MM.1S (cell line): ENCODE measurements around the gene GAK.

Experiments
- DNase-seq: peaks from one replicate; pipeline ENCODE4 v3.0.0-alpha.2; 2015
- H2AFZ ChIP-seq: fragments of 300-600 bp; sonication (generic); 2 replicates; pipeline ENCODE4 v1.6.0; 2016; ENCODE audit warnings: antibody characterized with exemption, low read length
- H3F3A ChIP-seq: fragments of 300-600 bp; sonication (generic); 2 replicates; pipeline ENCODE4 v1.6.1; 2016; ENCODE audit warnings: mild to moderate bottlenecking, antibody characterized with exemption, low read length, moderate library complexity, mixed read lengths; ENCODE audit not compliant: insufficient read depth
- H3K27ac ChIP-seq: fragments of 300-600 bp; sonication (generic); 2 replicates; pipeline ENCODE4 v1.5.1; 2016; ENCODE audit warnings: mild to moderate bottlenecking, low read length
- H3K27me3 ChIP-seq: fragments of 300-600 bp; sonication (generic); replicated peaks from 2 replicates; pipeline ENCODE4 v1.6.0; 2016; ENCODE audit warnings: low read length; ENCODE audit not compliant: insufficient read depth
- H3K36me3 ChIP-seq: fragments of 300-600 bp; sonication (generic); replicated peaks from 2 replicates; pipeline ENCODE4 v1.6.1; 2016; ENCODE audit warnings: mild to moderate bottlenecking, low read length, mixed read lengths; ENCODE audit not compliant: insufficient read depth
- H3K4me1 ChIP-seq: fragments of 300-600 bp; sonication (generic); 2 replicates; pipeline ENCODE4 v1.6.1; 2016; ENCODE audit warnings: low read length, mixed read lengths
- H3K4me2 ChIP-seq: fragments of 300-600 bp; sonication (generic); 2 replicates; pipeline ENCODE4 v1.6.0; 2016; ENCODE audit warnings: low read depth, low read length
- H3K4me3 ChIP-seq: fragments of 300-600 bp; sonication (generic); 2 replicates; pipeline ENCODE4 v1.5.1; 2016; ENCODE audit warnings: low read length, mixed read lengths
- H3K79me2 ChIP-seq: fragments of 300-600 bp; sonication (generic); 2 replicates; pipeline ENCODE4 v1.6.1; 2016; ENCODE audit warnings: mixed run types, low read length, mixed read lengths
- H3K9ac ChIP-seq: fragments of 300-600 bp; sonication (generic); 2 replicates; pipeline ENCODE4 v1.6.1; 2016; ENCODE audit warnings: low read length, mixed read lengths
- H3K9me2 ChIP-seq: fragments of 300-600 bp; sonication (generic); replicated peaks from 2 replicates; pipeline ENCODE4 v1.6.1; 2016; ENCODE audit warnings: mild to moderate bottlenecking, low read length, mixed read lengths; ENCODE audit not compliant: insufficient read depth
- H3K9me3 ChIP-seq: fragments of 300-600 bp; sonication (generic); replicated peaks from 2 replicates; pipeline ENCODE4 v1.6.1; 2016; ENCODE audit warnings: mild to moderate bottlenecking, low read length, mixed read lengths; ENCODE audit not compliant: insufficient read depth
- H4K20me1 ChIP-seq: fragments of 300-600 bp; sonication (generic); 2 replicates; pipeline ENCODE4 v1.6.1; 2016; ENCODE audit warnings: mild to moderate bottlenecking, low read length, moderate library complexity, mixed read lengths; ENCODE audit not compliant: insufficient read depth
- EZH2 ChIP-seq: fragments of 300-600 bp; sonication (generic); optimal IDR thresholded peaks from 2 replicates; pipeline ENCODE3; 2017; ENCODE audit warnings: low read depth, mild to moderate bottlenecking, antibody characterized with exemption, low read length, mixed read lengths
- EZH2phosphoT487 ChIP-seq: fragments of 300-600 bp; sonication (generic); IDR thresholded peaks from 2 replicates; pipeline ENCODE4 v1.6.1; 2018; ENCODE audit warnings: antibody characterized with exemption, low read length
- TF ChIP-seq, protein P1 (sequence below): fragments of 300-600 bp; sonication (generic); IDR thresholded peaks from 2 replicates; pipeline ENCODE4 v1.5.1; 2016; ENCODE audit warnings: antibody characterized with exemption, low read length, mixed read lengths

Gene GAK

GRCh38 chr4:959338-960139, 27.4 kb upstream of the GAK start:
- H2AFZ ChIP-seq, result no peak overlapping the region
- H3K36me3 ChIP-seq, result no peaks in the 10 kb centered on the region
- no peaks in the 10 kb centered on the region for H3K9me3 ChIP-seq
- H4K20me1 ChIP-seq, result no peaks in the 10 kb centered on the region
- no peak overlapping the region for H3K9ac ChIP-seq
- TF ChIP-seq, protein P1, sequence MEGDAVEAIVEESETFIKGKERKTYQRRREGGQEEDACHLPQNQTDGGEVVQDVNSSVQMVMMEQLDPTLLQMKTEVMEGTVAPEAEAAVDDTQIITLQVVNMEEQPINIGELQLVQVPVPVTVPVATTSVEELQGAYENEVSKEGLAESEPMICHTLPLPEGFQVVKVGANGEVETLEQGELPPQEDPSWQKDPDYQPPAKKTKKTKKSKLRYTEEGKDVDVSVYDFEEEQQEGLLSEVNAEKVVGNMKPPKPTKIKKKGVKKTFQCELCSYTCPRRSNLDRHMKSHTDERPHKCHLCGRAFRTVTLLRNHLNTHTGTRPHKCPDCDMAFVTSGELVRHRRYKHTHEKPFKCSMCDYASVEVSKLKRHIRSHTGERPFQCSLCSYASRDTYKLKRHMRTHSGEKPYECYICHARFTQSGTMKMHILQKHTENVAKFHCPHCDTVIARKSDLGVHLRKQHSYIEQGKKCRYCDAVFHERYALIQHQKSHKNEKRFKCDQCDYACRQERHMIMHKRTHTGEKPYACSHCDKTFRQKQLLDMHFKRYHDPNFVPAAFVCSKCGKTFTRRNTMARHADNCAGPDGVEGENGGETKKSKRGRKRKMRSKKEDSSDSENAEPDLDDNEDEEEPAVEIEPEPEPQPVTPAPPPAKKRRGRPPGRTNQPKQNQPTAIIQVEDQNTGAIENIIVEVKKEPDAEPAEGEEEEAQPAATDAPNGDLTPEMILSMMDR, result no peak
- TF ChIP-seq EZH2phosphoT487 (no peak), EZH2 (no peak)
- no peak overlapping the region for H3K27ac ChIP-seq
- no peaks in the 10 kb centered on the region for H3K79me2 ChIP-seq
- H3K4me1 ChIP-seq, result no peaks in the 10 kb centered on the region
- no peak for DNase-seq
- H3K9me2 ChIP-seq, result no peaks in the 10 kb centered on the region
- no peaks in the 10 kb centered on the region for H3K27me3 ChIP-seq
- H3K4me2 ChIP-seq, result no peak overlapping the region
- H3F3A ChIP-seq, result no peaks in the 10 kb centered on the region
- no peak overlapping the region for H3K4me3 ChIP-seq

GRCh38 chr4:958696-959337, 26.7 kb upstream of the GAK start:
- Histone ChIP-seq H3K79me2 (no peaks in the 10 kb centered on the region), H3K9me2 (no peaks in the 10 kb centered on the region), H2AFZ (no peak overlapping the region), H3K36me3 (no peaks in the 10 kb centered on the region), H3K4me2 (no peak overlapping the region), H3K4me3 (no peak overlapping the region), H3K9ac (no peak overlapping the region), H3K9me3 (no peaks in the 10 kb centered on the region), H3K27ac (no peak overlapping the region), H4K20me1 (no peaks in the 10 kb centered on the region), H3K4me1 (no peaks in the 10 kb centered on the region), H3F3A (no peaks in the 10 kb centered on the region), H3K27me3 (no peaks in the 10 kb centered on the region)
- DNase-seq, result no peak
- TF ChIP-seq EZH2, result no peak
- TF ChIP-seq, protein P1, result no peak
- no peak for TF ChIP-seq EZH2phosphoT487

- H3K36me3 ChIP-seq, result no peaks in the 10 kb centered on the region
- no peaks in the 10 kb centered on the region for H4K20me1 ChIP-seq
- H3K9ac ChIP-seq, result no peak overlapping the region
- no peaks in the 10 kb centered on the region for H3K9me3 ChIP-seq
- H3K27me3 ChIP-seq, result no peaks in the 10 kb centered on the region
- H3K79me2 ChIP-seq, result no peaks in the 10 kb centered on the region
- TF ChIP-seq, protein P1, result no peak
- TF ChIP-seq EZH2phosphoT487 (no peak), EZH2 (no peak)
- H3K4me3 ChIP-seq, result no peak overlapping the region
- H3K9me2 ChIP-seq, result no peaks in the 10 kb centered on the region
- no peak overlapping the region for H3K4me2 ChIP-seq
- H3F3A ChIP-seq, result no peaks in the 10 kb centered on the region
- no peak overlapping the region for H2AFZ ChIP-seq
- no peak for DNase-seq
- H3K4me1 ChIP-seq, result no peaks in the 10 kb centered on the region
- no peak overlapping the region for H3K27ac ChIP-seq
These were observed 26.2 kb upstream of the GAK start for GRCh38 chr4:958314-958665.
